Measurements from ENCODE around the gene CAMTA1.

DNA sequence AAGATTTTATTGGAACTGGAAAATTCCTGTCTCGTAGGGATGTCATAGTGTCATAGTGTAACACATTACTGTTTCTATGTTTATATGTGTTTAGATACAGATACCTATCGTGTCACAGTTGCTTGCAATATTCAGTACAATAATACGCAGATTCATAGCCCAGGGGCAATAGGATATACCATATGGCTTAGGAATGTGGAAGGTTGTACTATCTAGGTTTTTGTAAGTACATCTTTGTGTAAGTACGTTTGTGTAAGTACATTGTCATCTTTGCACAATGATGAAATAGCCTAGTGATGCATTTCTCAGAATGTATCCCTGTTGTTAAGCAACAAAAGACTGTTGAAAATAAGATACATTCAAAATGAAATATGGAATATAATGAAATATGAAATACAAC is 68.9 kb downstream of the CAMTA1 start:
- TF ChIP-seq, protein P1, sequence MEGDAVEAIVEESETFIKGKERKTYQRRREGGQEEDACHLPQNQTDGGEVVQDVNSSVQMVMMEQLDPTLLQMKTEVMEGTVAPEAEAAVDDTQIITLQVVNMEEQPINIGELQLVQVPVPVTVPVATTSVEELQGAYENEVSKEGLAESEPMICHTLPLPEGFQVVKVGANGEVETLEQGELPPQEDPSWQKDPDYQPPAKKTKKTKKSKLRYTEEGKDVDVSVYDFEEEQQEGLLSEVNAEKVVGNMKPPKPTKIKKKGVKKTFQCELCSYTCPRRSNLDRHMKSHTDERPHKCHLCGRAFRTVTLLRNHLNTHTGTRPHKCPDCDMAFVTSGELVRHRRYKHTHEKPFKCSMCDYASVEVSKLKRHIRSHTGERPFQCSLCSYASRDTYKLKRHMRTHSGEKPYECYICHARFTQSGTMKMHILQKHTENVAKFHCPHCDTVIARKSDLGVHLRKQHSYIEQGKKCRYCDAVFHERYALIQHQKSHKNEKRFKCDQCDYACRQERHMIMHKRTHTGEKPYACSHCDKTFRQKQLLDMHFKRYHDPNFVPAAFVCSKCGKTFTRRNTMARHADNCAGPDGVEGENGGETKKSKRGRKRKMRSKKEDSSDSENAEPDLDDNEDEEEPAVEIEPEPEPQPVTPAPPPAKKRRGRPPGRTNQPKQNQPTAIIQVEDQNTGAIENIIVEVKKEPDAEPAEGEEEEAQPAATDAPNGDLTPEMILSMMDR (IDR thresholded peaks at IDR 0.05) = no peak
- TF ChIP-seq, protein P2, sequence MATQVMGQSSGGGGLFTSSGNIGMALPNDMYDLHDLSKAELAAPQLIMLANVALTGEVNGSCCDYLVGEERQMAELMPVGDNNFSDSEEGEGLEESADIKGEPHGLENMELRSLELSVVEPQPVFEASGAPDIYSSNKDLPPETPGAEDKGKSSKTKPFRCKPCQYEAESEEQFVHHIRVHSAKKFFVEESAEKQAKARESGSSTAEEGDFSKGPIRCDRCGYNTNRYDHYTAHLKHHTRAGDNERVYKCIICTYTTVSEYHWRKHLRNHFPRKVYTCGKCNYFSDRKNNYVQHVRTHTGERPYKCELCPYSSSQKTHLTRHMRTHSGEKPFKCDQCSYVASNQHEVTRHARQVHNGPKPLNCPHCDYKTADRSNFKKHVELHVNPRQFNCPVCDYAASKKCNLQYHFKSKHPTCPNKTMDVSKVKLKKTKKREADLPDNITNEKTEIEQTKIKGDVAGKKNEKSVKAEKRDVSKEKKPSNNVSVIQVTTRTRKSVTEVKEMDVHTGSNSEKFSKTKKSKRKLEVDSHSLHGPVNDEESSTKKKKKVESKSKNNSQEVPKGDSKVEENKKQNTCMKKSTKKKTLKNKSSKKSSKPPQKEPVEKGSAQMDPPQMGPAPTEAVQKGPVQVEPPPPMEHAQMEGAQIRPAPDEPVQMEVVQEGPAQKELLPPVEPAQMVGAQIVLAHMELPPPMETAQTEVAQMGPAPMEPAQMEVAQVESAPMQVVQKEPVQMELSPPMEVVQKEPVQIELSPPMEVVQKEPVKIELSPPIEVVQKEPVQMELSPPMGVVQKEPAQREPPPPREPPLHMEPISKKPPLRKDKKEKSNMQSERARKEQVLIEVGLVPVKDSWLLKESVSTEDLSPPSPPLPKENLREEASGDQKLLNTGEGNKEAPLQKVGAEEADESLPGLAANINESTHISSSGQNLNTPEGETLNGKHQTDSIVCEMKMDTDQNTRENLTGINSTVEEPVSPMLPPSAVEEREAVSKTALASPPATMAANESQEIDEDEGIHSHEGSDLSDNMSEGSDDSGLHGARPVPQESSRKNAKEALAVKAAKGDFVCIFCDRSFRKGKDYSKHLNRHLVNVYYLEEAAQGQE (IDR thresholded peaks at IDR 0.05; ENCODE audit: insufficient read depth in 1 of 2, low read depth in 2 of 2, low read length in 1 of 2) = no peak
- TF ChIP-seq POLR2AphosphoS5 (IDR thresholded peaks at IDR 0.05; ENCODE audit: low read depth, low read length) = no peak
- no peak for TF ChIP-seq SIN3A (IDR thresholded peaks at IDR 0.05; ENCODE audit: borderline replicate concordance, insufficient read depth, low read depth, low read length)
